Measurements from ENCODE around the gene IFITM1. TPM values are rescaled to one million over a fixed set of nuclear protein-coding genes. Genes with fewer than 3 reads are reported as not detected.
A peak's percentile ranks its signal among the peaks of the same experiment; 100 is the strongest.

The IFITM1 gene
- total and polyA plus RNA-seq, 2 donors: 206 to 463 TPM

DNA sequence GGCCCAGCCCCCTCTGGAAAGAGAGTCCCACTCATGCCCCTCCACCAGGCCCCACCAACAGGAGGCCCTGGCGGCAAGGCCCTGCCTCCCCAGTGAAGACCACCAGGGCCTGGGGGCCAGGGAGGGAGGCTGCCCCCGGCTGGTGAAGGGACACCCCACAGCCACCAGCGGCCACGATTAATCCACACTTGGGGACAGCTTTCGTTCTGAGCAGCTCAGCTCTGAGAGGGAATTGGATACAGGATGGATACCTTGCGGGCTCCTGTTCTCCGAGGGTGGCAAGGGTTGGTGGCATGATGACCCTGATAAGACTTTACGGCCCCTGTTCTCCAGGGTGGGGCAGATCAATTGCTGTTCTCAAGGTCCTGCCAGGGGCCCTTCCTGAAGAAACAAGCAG, 42.5 kb upstream of the IFITM1 start:
- H3K4me1 ChIP-seq (ENCODE audit: control insufficient read depth in 2 of 2, insufficient read depth in 2 of 2, low read length in 2 of 2): peaks cover 12 to 34% of the 10 kb centered on the region in 2 donors
- H3K36me3 ChIP-seq (ENCODE audit: control insufficient read depth in 2 of 2, insufficient read depth in 2 of 2, low read length in 1 of 2): peaks cover 0 to 3% of the 10 kb centered on the region in 2 donors
- H3K27me3 ChIP-seq (ENCODE audit: control insufficient read depth in 2 of 2, insufficient read depth in 1 of 2, low read length in 1 of 2): peaks cover 0 to 4% of the 10 kb centered on the region in 2 donors
- peaks cover 0 to 3% of the 10 kb centered on the region in 2 donors for H3K9me3 ChIP-seq (ENCODE audit: control insufficient read depth in 2 of 2, insufficient read depth in 1 of 2, low read length in 1 of 2)
- 86% methylated on average over 8 of the region's 8 CpGs for WGBS
- no peak overlapping the region for H3K27ac ChIP-seq (ENCODE audit: low read depth in 1 of 2, low read length in 1 of 2)
- no peak overlapping the region for H3K4me3 ChIP-seq (ENCODE audit: low read length in 2 of 2)
- DNase-seq (ENCODE audit: low read depth in 6 of 9, low spot score in 9 of 9): no peak

DNA sequence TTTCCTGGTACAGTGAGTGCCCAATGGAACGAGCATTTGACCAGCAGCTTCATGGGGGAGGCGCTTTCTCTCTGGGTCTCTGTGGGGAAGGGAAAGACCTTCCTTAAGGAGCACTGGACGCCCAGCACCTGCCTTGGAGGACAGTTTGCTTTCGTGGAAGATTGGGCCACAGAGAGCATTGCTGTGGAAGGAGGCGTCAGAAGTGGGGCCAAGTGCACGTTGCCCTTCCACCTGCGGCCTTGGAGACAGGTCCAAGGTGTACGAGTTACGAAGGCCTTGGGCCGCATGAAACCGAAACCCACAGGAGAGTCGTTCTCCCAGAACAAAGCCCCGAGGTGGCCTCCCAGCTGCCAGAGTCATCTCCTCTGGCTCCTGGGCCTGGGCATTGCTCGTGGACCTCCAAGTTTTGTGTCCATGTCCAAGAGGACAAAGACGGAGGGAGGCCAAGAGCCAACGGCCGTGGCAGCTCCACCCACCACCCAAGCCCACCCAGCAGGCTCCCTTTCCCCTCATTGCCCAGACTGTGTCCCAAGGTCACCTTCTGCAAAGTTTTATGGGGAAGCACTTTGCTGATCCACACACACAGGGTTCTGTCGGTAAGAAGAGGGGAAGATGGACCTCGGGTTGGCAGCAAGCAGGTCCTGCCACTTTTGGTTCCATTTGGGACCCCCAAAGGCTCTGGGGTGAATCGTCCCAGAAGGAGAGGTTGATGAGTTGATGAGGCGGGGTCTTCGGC, 41.5 kb upstream of the IFITM1 start:
- no peak for DNase-seq (ENCODE audit: low read depth in 6 of 9, low spot score in 9 of 9)
- WGBS: 97% methylated on average over 22 of the region's 22 CpGs
- Histone ChIP-seq H3K36me3 (ENCODE audit: control insufficient read depth in 2 of 2, insufficient read depth in 2 of 2, low read length in 1 of 2) (peaks cover 0 to 3% of the 10 kb centered on the region in 2 donors), H3K9me3 (ENCODE audit: control insufficient read depth in 2 of 2, insufficient read depth in 1 of 2, low read length in 1 of 2) (no peaks in the 10 kb centered on the region), H3K27me3 (ENCODE audit: control insufficient read depth in 2 of 2, insufficient read depth in 1 of 2, low read length in 1 of 2) (peaks cover 0 to 8% of the 10 kb centered on the region in 2 donors), H3K4me3 (ENCODE audit: low read length in 2 of 2) (no peak overlapping the region), H3K4me1 (ENCODE audit: control insufficient read depth in 2 of 2, insufficient read depth in 2 of 2, low read length in 2 of 2) (peaks cover 12 to 32% of the 10 kb centered on the region in 2 donors), H3K27ac (ENCODE audit: low read depth in 1 of 2, low read length in 1 of 2) (no peak overlapping the region)

DNA sequence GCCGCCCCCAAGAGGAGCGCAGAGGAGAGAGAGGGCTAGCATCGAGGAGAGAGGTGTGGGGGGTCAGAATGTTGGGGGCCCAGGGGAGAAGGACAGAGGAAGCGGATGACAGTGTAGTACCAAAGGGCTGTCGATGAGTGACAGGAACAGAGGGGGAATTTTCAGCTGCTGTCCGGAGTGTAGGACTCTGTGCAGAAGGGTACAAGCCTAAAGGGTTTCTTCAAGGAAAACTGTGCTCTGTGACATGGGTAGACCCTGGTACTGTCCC, 41.0 kb upstream of the IFITM1 start:
- Histone ChIP-seq H3K4me1 (ENCODE audit: control insufficient read depth in 2 of 2, insufficient read depth in 2 of 2, low read length in 2 of 2) (peaks cover 7 to 31% of the 10 kb centered on the region in 2 donors), H3K4me3 (ENCODE audit: low read length in 2 of 2) (no peak overlapping the region)
- no peak for DNase-seq (ENCODE audit: low read depth in 6 of 9, low spot score in 9 of 9)

GRCh38 chr11:276219-276618, 37.6 kb upstream of the IFITM1 start:
- peaks cover 30 to 46% of the 10 kb centered on the region in 2 donors for H3K27me3 ChIP-seq (ENCODE audit: control insufficient read depth in 2 of 2, insufficient read depth in 1 of 2, low read length in 1 of 2)
- peaks cover 0 to 31% of the 10 kb centered on the region in 2 donors for H3K4me1 ChIP-seq (ENCODE audit: control insufficient read depth in 2 of 2, insufficient read depth in 2 of 2, low read length in 2 of 2)
- H3K4me3 ChIP-seq (ENCODE audit: low read length in 2 of 2): no peak overlapping the region
- no peak for DNase-seq (ENCODE audit: low read depth in 6 of 9, low spot score in 9 of 9)
- H3K36me3 ChIP-seq (ENCODE audit: control insufficient read depth in 2 of 2, insufficient read depth in 2 of 2, low read length in 1 of 2): no peaks in the 10 kb centered on the region
- H3K9me3 ChIP-seq (ENCODE audit: control insufficient read depth in 2 of 2, insufficient read depth in 1 of 2, low read length in 1 of 2): peaks cover under 1 to 9% of the 10 kb centered on the region in 2 donors
- no peak overlapping the region for H3K27ac ChIP-seq (ENCODE audit: low read depth in 1 of 2, low read length in 1 of 2)

More for the DNA sequence above, 41.0 kb upstream of the IFITM1 start:
- WGBS: 90% methylated on average over 6 of the region's 6 CpGs
- Histone ChIP-seq H3K36me3 (ENCODE audit: control insufficient read depth in 2 of 2, insufficient read depth in 2 of 2, low read length in 1 of 2) (peaks cover 0 to 2% of the 10 kb centered on the region in 2 donors), H3K9me3 (ENCODE audit: control insufficient read depth in 2 of 2, insufficient read depth in 1 of 2, low read length in 1 of 2) (no peaks in the 10 kb centered on the region), H3K27me3 (ENCODE audit: control insufficient read depth in 2 of 2, insufficient read depth in 1 of 2, low read length in 1 of 2) (peaks cover 0 to 13% of the 10 kb centered on the region in 2 donors), H3K27ac (ENCODE audit: low read depth in 1 of 2, low read length in 1 of 2) (no peak overlapping the region)

- peaks cover 48 to 62% of the 10 kb centered on the region in 2 donors for H3K27me3 ChIP-seq (ENCODE audit: control insufficient read depth in 2 of 2, insufficient read depth in 1 of 2, low read length in 1 of 2)
- no peak for DNase-seq (ENCODE audit: low read depth in 6 of 9, low spot score in 9 of 9)
- peak within 1 kb of the TSS in 1 of 2 donors; percentile 41 for H3K4me3 ChIP-seq (ENCODE audit: low read length in 2 of 2)
- no peaks in the 10 kb centered on the region for H3K36me3 ChIP-seq (ENCODE audit: control insufficient read depth in 2 of 2, insufficient read depth in 2 of 2, low read length in 1 of 2)
- peak within 1 kb of the TSS in 1 of 2 donors; percentile 18 for H3K27ac ChIP-seq (ENCODE audit: low read depth in 1 of 2, low read length in 1 of 2)
- WGBS: 93% methylated on average over 21 of the region's 21 CpGs
- peaks cover 1 to 9% of the 10 kb centered on the region in 2 donors for H3K9me3 ChIP-seq (ENCODE audit: control insufficient read depth in 2 of 2, insufficient read depth in 1 of 2, low read length in 1 of 2)
- peaks cover 0 to 40% of the 10 kb centered on the region in 2 donors for H3K4me1 ChIP-seq (ENCODE audit: control insufficient read depth in 2 of 2, insufficient read depth in 2 of 2, low read length in 2 of 2)
Observed at GRCh38 chr11:278001-278951, 35.6 kb upstream of the IFITM1 start, which contains the start of gene NLRP6. TSS of gene NLRP6 (plus strand) at chr11:278407. CDS start at chr11:278570, 163 bp downstream.

DNA sequence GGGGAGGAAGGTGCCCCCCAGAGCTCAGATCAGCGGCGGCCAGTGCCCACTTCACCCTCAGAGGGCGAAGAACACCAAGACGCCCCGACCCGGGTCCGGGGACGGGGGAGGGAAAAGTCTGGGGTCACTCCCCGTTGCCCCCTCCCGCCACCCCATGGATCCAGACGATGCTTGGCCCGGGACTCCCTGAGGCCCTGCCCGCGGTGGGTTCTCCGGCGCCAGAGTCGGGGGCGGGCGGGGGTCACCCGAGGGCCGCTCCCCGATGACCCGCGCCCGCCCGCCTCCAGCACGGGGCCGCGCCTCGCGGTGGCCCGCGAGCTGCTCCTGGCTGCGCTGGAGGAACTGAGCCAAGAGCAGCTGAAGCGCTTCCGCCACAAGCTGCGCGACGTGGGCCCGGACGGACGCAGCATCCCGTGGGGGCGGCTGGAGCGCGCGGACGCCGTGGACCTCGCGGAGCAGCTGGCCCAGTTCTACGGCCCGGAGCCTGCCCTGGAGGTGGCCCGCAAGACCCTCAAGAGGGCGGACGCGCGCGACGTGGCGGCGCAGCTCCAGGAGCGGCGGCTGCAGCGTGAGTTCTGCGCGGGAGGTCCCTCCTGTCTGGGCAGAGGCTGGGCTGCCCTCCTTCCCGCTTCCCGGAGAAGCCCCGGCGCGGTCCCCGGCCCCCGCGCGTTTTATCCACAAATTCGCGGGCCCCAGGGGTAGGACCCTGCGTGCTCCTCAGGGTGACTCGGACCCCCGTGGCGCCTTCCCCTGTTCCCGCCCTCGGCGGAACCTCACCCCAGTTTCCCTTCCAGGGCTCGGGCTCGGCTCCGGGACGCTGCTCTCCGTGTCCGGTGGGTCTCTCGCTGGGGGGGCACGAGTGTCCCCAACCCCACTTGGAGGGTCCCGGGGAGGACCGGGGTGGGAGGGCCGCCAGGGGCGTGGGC, 34.5 kb upstream of the IFITM1 start:
- Histone ChIP-seq H3K4me1 (ENCODE audit: control insufficient read depth in 2 of 2, insufficient read depth in 2 of 2, low read length in 2 of 2) (peaks cover 0 to 40% of the 10 kb centered on the region in 2 donors), H3K36me3 (ENCODE audit: control insufficient read depth in 2 of 2, insufficient read depth in 2 of 2, low read length in 1 of 2) (no peaks in the 10 kb centered on the region), H3K27ac (ENCODE audit: low read depth in 1 of 2, low read length in 1 of 2) (peak overlapping the region in 1 of 2 donors; percentile 36), H3K4me3 (ENCODE audit: low read length in 2 of 2) (peak overlapping the region; percentile 24 to 41), H3K9me3 (ENCODE audit: control insufficient read depth in 2 of 2, insufficient read depth in 1 of 2, low read length in 1 of 2) (peaks cover 1 to 9% of the 10 kb centered on the region in 2 donors), H3K27me3 (ENCODE audit: control insufficient read depth in 2 of 2, insufficient read depth in 1 of 2, low read length in 1 of 2) (peaks cover 54 to 70% of the 10 kb centered on the region in 2 donors)
- DNase-seq (ENCODE audit: low read depth in 6 of 9, low spot score in 9 of 9): peak in 1 of 9 donors; percentile 34
- WGBS: 20% methylated on average over 97 of the region's 97 CpGs

DNA sequence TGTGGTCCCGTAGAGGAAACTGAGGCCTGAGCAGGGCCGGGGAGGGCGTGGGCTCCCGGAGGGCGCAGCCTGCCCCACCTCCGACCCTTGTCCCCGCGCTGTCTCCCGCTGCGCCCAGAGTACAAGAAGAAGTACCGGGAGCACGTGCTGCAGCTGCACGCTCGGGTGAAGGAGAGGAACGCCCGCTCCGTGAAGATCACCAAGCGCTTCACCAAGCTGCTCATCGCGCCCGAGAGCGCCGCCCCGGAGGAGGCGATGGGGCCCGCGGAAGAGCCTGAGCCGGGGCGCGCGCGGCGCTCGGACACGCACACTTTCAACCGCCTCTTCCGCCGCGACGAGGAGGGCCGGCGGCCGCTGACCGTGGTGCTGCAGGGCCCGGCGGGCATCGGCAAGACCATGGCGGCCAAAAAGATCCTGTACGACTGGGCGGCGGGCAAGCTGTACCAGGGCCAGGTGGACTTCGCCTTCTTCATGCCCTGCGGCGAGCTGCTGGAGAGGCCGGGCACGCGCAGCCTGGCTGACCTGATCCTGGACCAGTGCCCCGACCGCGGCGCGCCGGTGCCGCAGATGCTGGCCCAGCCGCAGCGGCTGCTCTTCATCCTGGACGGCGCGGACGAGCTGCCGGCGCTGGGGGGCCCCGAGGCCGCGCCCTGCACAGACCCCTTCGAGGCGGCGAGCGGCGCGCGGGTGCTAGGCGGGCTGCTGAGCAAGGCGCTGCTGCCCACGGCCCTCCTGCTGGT, 33.7 kb upstream of the IFITM1 start:
- Histone ChIP-seq H3K4me3 (ENCODE audit: low read length in 2 of 2) (peak overlapping the region; percentile 24 to 41), H3K9me3 (ENCODE audit: control insufficient read depth in 2 of 2, insufficient read depth in 1 of 2, low read length in 1 of 2) (peaks cover 1 to 9% of the 10 kb centered on the region in 2 donors), H3K27ac (ENCODE audit: low read depth in 1 of 2, low read length in 1 of 2) (peak overlapping the region in 1 of 2 donors; percentile 52), H3K4me1 (ENCODE audit: control insufficient read depth in 2 of 2, insufficient read depth in 2 of 2, low read length in 2 of 2) (peaks cover 0 to 40% of the 10 kb centered on the region in 2 donors), H3K36me3 (ENCODE audit: control insufficient read depth in 2 of 2, insufficient read depth in 2 of 2, low read length in 1 of 2) (no peaks in the 10 kb centered on the region), H3K27me3 (ENCODE audit: control insufficient read depth in 2 of 2, insufficient read depth in 1 of 2, low read length in 1 of 2) (peaks cover 56 to 71% of the 10 kb centered on the region in 2 donors)
- DNase-seq (ENCODE audit: low read depth in 6 of 9, low spot score in 9 of 9): peak in 2 of 9 donors; percentile 45 to 67
- 4% methylated on average over 85 of the region's 85 CpGs for WGBS

Measured in thymus (tissue), 11 donors.